Measurements from ENCODE around the gene NPB.

The NPB gene

GRCh38 chr17:81948635-81949378 lies 46.8 kb downstream of the NPB start:
- no peak for TF ChIP-seq CTCF (IDR thresholded peaks at IDR 0.05)
- H3K27ac ChIP-seq: no peak overlapping the region
- intact Hi-C loops (cut with DNase I; ENCODE audit: low total_unique reads): no loop called here
- no peaks in the 10 kb centered on the region for H3K9me3 ChIP-seq
- no peak overlapping the region for H3K4me3 ChIP-seq
- H3K27me3 ChIP-seq: peaks cover 0 to 22% of the 10 kb centered on the region in 2 donors
- DNase-seq: no peak
- no peaks in the 10 kb centered on the region for H3K4me1 ChIP-seq
- no peaks in the 10 kb centered on the region for H3K36me3 ChIP-seq

GRCh38 chr17:81950501-81950900 lies 48.5 kb downstream of the NPB start:
- no peaks in the 10 kb centered on the region for H3K36me3 ChIP-seq
- H3K27ac ChIP-seq: no peak overlapping the region
- no peak for DNase-seq
- intact Hi-C loops (cut with DNase I; ENCODE audit: low total_unique reads): no loop called here
- H3K27me3 ChIP-seq: peaks cover 0 to 26% of the 10 kb centered on the region in 2 donors
- H3K9me3 ChIP-seq: no peaks in the 10 kb centered on the region
- no peaks in the 10 kb centered on the region for H3K4me1 ChIP-seq
- no peak for TF ChIP-seq CTCF (IDR thresholded peaks at IDR 0.05)
- H3K4me3 ChIP-seq: no peak overlapping the region

- no peaks in the 10 kb centered on the region for H3K9me3 ChIP-seq
- TF ChIP-seq CTCF (IDR thresholded peaks at IDR 0.05): no peak
- no peaks in the 10 kb centered on the region for H3K36me3 ChIP-seq
- no peaks in the 10 kb centered on the region for H3K4me1 ChIP-seq
- peaks cover 0 to 40% of the 10 kb centered on the region in 2 donors for H3K27me3 ChIP-seq
- H3K4me3 ChIP-seq: no peak overlapping the region
- no peak for DNase-seq
- intact Hi-C loops (cut with DNase I; ENCODE audit: low total_unique reads): no loop called here
- H3K27ac ChIP-seq: no peak overlapping the region
Measured at GRCh38 chr17:81951785-81952684, 50.0 kb downstream of the NPB start.
